OCI-LY3 (cell line): ENCODE data around the gene TMEM53.

ENCODE experiments used
- H2AFZ ChIP-seq: fragments of 200-600, 300-600 bp; shearing (Covaris generic); 2 replicates; pipeline ENCODE4 v1.6.0; 2014; ENCODE audit warnings: antibody characterized with exemption, low read depth, low read length
- H3K27ac ChIP-seq: fragments of 200-600, 300-600 bp; sonication (generic); 2 replicates; pipeline ENCODE4 v1.5.1; 2014; ENCODE audit warnings: mild to moderate bottlenecking, low read length, moderate library complexity, mixed read lengths
- H3K27me3 ChIP-seq: fragments of 200-600, 300-600 bp; sonication (generic); 2 replicates; pipeline ENCODE4 v1.6.1; 2014; ENCODE audit warnings: low read depth, low read length, mixed read lengths
- H3K36me3 ChIP-seq: fragments of 200-600, 300-600 bp; sonication (generic); replicated peaks from 2 replicates; pipeline ENCODE3; 2014; ENCODE audit warnings: low read depth, low read length, mixed read lengths
- H3K4me1 ChIP-seq: fragments of 300-600, 200-600 bp; sonication (generic); 2 replicates; pipeline ENCODE4 v1.6.1; 2014; ENCODE audit warnings: low read length, mixed read lengths
- H3K4me2 ChIP-seq: fragments of 200-600, 300-600 bp; sonication (generic); 2 replicates; pipeline ENCODE4 v1.6.1; 2014; ENCODE audit warnings: low read length, mixed read lengths
- H3K4me3 ChIP-seq: fragments of 300-600, 200-600 bp; sonication (generic); 2 replicates; pipeline ENCODE4 v1.5.1; 2014; ENCODE audit warnings: antibody characterized with exemption, mild to moderate bottlenecking, low read length, moderate library complexity
- H3K79me2 ChIP-seq: fragments of 300-600, 200-600 bp; shearing (Covaris generic); 2 replicates; pipeline ENCODE4 v1.6.1; 2014; ENCODE audit warnings: mild to moderate bottlenecking, low read length, mixed read lengths
- H3K9ac ChIP-seq: fragments of 300-600, 200-600 bp; shearing (Covaris generic); 2 replicates; pipeline ENCODE4 v1.6.0; 2014; ENCODE audit warnings: mild to moderate bottlenecking, low read length, moderate library complexity
- H3K9me3 ChIP-seq: fragments of 200-600, 300-600 bp; shearing (Covaris generic); 2 replicates; pipeline ENCODE4 v1.6.1; 2014; ENCODE audit warnings: low read length, mixed read lengths; ENCODE audit not compliant: insufficient read depth
- H4K20me1 ChIP-seq: fragments of 200-600, 300-600 bp; sonication (generic); 2 replicates; pipeline ENCODE4 v1.6.1; 2016; ENCODE audit warnings: low read length, mixed read lengths; ENCODE audit not compliant: insufficient read depth
- CTCF ChIP-seq: fragments of 200-600, 300-600 bp; sonication (generic); IDR thresholded peaks from 2 replicates; pipeline ENCODE4 v1.5.1; 2014; ENCODE audit warnings: antibody characterized with exemption, low read length, low read depth
- EZH2phosphoT487 ChIP-seq: fragments of 200-600 bp; shearing (Covaris generic); IDR thresholded peaks from 2 replicates; pipeline ENCODE4 v1.6.1; 2018; ENCODE audit warnings: antibody characterized with exemption, mixed run types, low read depth

Gene TMEM53

GRCh38 chr1:44606701-44607281 is 67.5 kb downstream of the TMEM53 start:
- H2AFZ ChIP-seq, result no peak overlapping the region
- no peak overlapping the region for H3K27ac ChIP-seq
- no peaks in the 10 kb centered on the region for H3K79me2 ChIP-seq
- no peak overlapping the region for H3K4me2 ChIP-seq
- H4K20me1 ChIP-seq, result no peaks in the 10 kb centered on the region
- H3K4me3 ChIP-seq, result no peak overlapping the region
- no peaks in the 10 kb centered on the region for H3K4me1 ChIP-seq
- TF ChIP-seq CTCF (no peak), EZH2phosphoT487 (no peak)
- no peak overlapping the region for H3K9ac ChIP-seq
- no peaks in the 10 kb centered on the region for H3K27me3 ChIP-seq
- no peaks in the 10 kb centered on the region for H3K9me3 ChIP-seq
- H3K36me3 ChIP-seq, result no peaks in the 10 kb centered on the region

GRCh38 chr1:44605914-44606615 is 68.2 kb downstream of the TMEM53 start:
- Histone ChIP-seq H4K20me1 (no peaks in the 10 kb centered on the region), H3K27me3 (no peaks in the 10 kb centered on the region; the same call in 1 of the 2 replicates), H2AFZ (no peak overlapping the region), H3K9ac (no peak overlapping the region), H3K27ac (no peak overlapping the region), H3K4me1 (no peaks in the 10 kb centered on the region), H3K9me3 (no peaks in the 10 kb centered on the region), H3K79me2 (no peaks in the 10 kb centered on the region), H3K36me3 (no peaks in the 10 kb centered on the region), H3K4me2 (no peak overlapping the region), H3K4me3 (no peak overlapping the region)
- TF ChIP-seq EZH2phosphoT487, result no peak
- TF ChIP-seq CTCF, result no peak

- no peaks in the 10 kb centered on the region for H3K79me2 ChIP-seq
Measured at GRCh38 chr1:44604157-44604955, 69.9 kb downstream of the TMEM53 start.

More at GRCh38 chr1:44604157-44604955, 69.9 kb downstream of the TMEM53 start:
- Histone ChIP-seq H2AFZ (no peak overlapping the region), H3K4me3 (no peak overlapping the region), H3K27ac (no peak overlapping the region), H3K36me3 (no peaks in the 10 kb centered on the region), H3K4me1 (no peaks in the 10 kb centered on the region), H3K9ac (no peak overlapping the region), H4K20me1 (no peaks in the 10 kb centered on the region), H3K9me3 (no peaks in the 10 kb centered on the region), H3K4me2 (no peak overlapping the region), H3K27me3 (no peaks in the 10 kb centered on the region; the same call in 1 of the 2 replicates)
- no peak for TF ChIP-seq CTCF
- TF ChIP-seq EZH2phosphoT487, result no peak
